ENCODE data around the gene TUBB4B. TPM values are rescaled to one million over a fixed set of nuclear protein-coding genes. Genes with fewer than 3 reads are reported as not detected.

The TUBB4B gene
- 463 TPM for total RNA-seq
- long read RNA-seq, transcript TUBB4B-201 (4 exons, 1,637 nt): major isoform, 386 of 722 reads
- long read RNA-seq, partial matches to known transcripts: 16 of 722 reads
- long read RNA-seq, other reads (novel, unspliced or antisense): 317 of 722 reads

DNA sequence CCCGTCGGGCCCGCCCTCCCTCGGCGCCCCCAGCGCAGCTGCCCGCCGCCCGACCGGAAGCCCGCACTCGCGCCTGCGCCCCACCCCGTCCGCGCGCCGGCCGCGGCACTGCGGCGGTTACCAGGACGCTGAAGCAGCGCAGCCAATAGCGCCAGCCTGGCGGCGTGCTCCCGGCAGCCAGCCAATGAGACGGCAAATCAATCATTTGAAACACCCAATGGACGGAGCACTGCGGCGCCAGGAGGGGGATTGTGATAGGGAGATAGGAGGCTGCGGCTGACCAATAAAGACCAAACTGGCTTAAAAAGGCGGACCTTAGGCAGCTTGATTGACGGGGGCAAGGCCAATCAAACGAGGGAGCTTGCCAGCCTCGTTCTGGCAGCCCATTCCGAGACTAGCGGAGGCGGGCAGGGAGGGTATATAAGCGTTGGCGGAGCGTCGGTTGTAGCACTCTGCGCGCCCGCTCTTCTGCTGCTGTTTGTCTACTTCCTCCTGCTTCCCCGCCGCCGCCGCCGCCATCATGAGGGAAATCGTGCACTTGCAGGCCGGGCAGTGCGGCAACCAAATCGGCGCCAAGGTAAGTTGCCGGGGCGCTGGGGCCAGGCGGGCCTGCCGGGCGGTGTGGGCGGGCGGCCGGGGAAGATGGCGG is at the start of gene TUBB4B:
TSS of gene TUBB4B (plus strand) at position 447 of the 649 bp plus-strand sequence. CDS start at position 521, 74 bp downstream.
- peaks cover 79% of the 10 kb centered on the region for H3K4me1 ChIP-seq
- intact Hi-C loops (cut with micrococcal nuclease): no loop called here
- peak; percentile 99 for DNase-seq

DNA sequence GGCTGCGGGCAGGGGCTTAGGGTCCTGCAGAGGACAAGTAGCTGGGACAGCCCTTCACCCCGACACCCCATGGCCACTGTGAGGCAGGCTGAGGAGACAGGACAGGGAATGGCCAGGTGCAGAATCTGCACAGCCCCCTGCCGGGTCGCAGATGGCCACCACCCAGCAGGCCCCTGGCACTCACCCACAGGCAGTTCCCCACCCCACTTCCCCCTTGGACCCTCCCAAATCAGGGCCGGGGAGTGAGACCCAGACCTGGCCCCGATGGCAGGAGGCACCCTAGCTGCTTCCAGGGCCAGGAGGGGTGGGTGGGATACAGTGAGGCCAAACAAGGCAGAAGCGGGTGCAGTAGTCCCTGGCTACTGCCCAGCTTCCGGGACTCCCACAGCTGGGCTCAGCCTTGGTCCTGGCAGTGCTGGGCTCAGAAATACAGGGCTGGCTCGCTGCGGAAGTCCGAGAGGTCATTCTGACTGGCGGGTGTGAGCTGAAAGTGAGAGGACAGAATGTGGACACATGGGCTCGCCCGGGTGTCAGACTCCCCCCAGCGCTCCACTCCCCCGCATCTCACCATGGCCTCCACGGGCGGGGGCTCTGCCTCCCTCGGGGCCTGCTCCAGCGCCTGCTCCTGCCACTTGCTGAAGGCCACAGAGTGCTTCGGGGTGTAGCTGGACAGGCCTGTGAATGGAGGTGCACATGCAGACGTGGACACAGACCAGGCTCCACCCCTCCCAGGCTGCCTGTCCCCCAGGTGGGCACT is 49.2 kb upstream of the TUBB4B start:
- intact Hi-C loops (cut with micrococcal nuclease): no loop called here
- TF ChIP-seq, protein P1, sequence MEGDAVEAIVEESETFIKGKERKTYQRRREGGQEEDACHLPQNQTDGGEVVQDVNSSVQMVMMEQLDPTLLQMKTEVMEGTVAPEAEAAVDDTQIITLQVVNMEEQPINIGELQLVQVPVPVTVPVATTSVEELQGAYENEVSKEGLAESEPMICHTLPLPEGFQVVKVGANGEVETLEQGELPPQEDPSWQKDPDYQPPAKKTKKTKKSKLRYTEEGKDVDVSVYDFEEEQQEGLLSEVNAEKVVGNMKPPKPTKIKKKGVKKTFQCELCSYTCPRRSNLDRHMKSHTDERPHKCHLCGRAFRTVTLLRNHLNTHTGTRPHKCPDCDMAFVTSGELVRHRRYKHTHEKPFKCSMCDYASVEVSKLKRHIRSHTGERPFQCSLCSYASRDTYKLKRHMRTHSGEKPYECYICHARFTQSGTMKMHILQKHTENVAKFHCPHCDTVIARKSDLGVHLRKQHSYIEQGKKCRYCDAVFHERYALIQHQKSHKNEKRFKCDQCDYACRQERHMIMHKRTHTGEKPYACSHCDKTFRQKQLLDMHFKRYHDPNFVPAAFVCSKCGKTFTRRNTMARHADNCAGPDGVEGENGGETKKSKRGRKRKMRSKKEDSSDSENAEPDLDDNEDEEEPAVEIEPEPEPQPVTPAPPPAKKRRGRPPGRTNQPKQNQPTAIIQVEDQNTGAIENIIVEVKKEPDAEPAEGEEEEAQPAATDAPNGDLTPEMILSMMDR (IDR thresholded peaks at IDR 0.05; ENCODE audit: borderline replicate concordance): no peak
- H3K9me3 ChIP-seq (replicated peaks): no peaks in the 10 kb centered on the region
- H3K27ac ChIP-seq (replicated peaks): peak overlapping the region; percentile 100
- no peak overlapping the region for H3K4me3 ChIP-seq
- H3K27me3 ChIP-seq (ENCODE audit: low read depth): no peaks in the 10 kb centered on the region
- H3K36me3 ChIP-seq: peaks cover 35% of the 10 kb centered on the region
- no peak for DNase-seq
- H3K4me1 ChIP-seq: peaks cover 89% of the 10 kb centered on the region

More for the DNA sequence above, at the start of gene TUBB4B:
- TF ChIP-seq, protein P1 (IDR thresholded peaks at IDR 0.05; ENCODE audit: borderline replicate concordance): no peak
- H3K9me3 ChIP-seq (replicated peaks): no peaks in the 10 kb centered on the region
- H3K36me3 ChIP-seq: peaks cover 22% of the 10 kb centered on the region
- peak within 1 kb of the TSS; percentile 100 for H3K27ac ChIP-seq (replicated peaks)
- peak within 1 kb of the TSS; percentile 96 for H3K4me3 ChIP-seq
- H3K27me3 ChIP-seq (ENCODE audit: low read depth): no peaks in the 10 kb centered on the region

DNA sequence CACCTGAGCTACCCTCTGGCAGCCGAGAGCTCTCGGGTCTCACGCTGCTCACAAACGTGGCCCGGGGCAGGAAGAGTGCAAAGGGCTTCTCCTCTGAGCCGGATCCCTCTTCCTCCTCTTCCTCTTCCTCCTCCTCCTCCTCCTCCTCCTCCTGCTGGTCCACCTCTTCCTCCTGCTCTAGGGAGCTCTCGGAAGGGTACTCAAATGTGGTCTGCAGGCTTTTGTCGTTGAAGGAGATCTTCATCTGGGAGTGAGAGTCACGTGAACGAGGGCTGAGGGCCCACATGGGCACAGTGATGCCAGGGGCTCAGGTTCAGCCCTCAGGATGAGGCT is 48.7 kb upstream of the TUBB4B start:
- intact Hi-C loops (cut with micrococcal nuclease): no loop called here
- Histone ChIP-seq H3K27me3 (ENCODE audit: low read depth) (no peaks in the 10 kb centered on the region), H3K4me1 (peaks cover 89% of the 10 kb centered on the region), H3K4me3 (no peak overlapping the region), H3K9me3 (replicated peaks) (no peaks in the 10 kb centered on the region), H3K36me3 (peaks cover 30% of the 10 kb centered on the region), H3K27ac (replicated peaks) (peak overlapping the region; percentile 92)
- no peak for DNase-seq
- TF ChIP-seq, protein P1 (IDR thresholded peaks at IDR 0.05; ENCODE audit: borderline replicate concordance): no peak

DNA sequence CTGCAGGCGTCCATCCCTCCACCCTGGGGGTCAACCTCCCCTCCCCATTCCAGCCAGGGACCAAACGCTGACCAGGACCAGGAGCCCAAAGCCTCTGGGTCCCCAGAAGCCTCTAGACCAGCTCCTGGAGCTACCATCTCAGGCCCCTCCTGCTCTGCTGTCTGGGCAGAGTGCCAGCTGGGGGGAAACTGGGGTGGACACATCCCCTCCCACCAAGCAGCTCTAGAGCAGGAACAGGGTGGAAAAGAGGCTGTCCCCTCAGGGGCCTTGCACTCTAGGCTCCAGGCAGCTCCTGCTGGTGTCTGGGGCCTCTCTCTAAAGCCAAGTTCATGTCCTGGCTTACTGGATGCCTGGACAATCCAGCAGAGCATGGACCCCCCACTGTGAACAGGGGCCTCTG is 48.2 kb upstream of the TUBB4B start:
- H3K27me3 ChIP-seq (ENCODE audit: low read depth): no peaks in the 10 kb centered on the region
- H3K27ac ChIP-seq (replicated peaks): peak overlapping the region; percentile 92
- DNase-seq: no peak
- intact Hi-C loops (cut with micrococcal nuclease): no loop called here
- no peaks in the 10 kb centered on the region for H3K9me3 ChIP-seq (replicated peaks)
- H3K4me3 ChIP-seq: no peak overlapping the region
- peaks cover 89% of the 10 kb centered on the region for H3K4me1 ChIP-seq
- TF ChIP-seq, protein P1 (IDR thresholded peaks at IDR 0.05; ENCODE audit: borderline replicate concordance): no peak
- H3K36me3 ChIP-seq: peaks cover 29% of the 10 kb centered on the region

DNA sequence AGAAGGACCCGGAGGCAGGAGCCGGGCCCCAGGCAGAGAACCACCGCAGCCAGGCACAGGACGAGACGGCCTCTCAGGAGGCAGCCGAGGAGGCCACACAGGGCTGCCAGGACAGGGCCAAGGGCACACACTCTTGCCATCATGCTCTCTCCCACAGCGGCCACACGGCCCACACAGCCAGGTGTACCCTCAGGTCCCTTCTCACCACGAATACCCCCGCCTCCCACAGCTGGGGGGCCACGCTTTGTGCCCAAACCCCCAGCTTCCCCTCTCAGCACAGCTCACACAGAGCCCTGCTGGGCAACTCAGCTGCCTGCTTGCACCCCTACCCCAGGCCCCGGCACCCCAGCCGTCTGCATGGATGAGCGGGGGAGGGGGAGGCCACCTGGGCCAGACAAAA is 47.3 kb upstream of the TUBB4B start:
- TF ChIP-seq, protein P1 (IDR thresholded peaks at IDR 0.05; ENCODE audit: borderline replicate concordance): no peak
- Histone ChIP-seq H3K36me3 (peaks cover 29% of the 10 kb centered on the region), H3K27me3 (ENCODE audit: low read depth) (no peaks in the 10 kb centered on the region), H3K27ac (replicated peaks) (peak overlapping the region; percentile 92), H3K9me3 (replicated peaks) (no peaks in the 10 kb centered on the region), H3K4me1 (peaks cover 91% of the 10 kb centered on the region), H3K4me3 (peak overlapping the region; percentile 51)
- no peak for DNase-seq
- intact Hi-C loops (cut with micrococcal nuclease): no loop called here
